Calu3 (cell line): ENCODE results near the gene ANKS1B. TPM values are rescaled to one million over a fixed set of nuclear protein-coding genes. Genes with fewer than 3 reads are reported as not detected.

Source experiments
- BruUV-seq: library from RNA; stranded (reverse); fragments of 400-500 nt; replicated peaks from 2 replicates; lab custom pipeline; 2021; lab: Mats Ljungman, UMichigan
- CTCF ChIA-PET: fragments of 300-600 bp; sonication (Branson Sonifier 250); formaldehyde crosslinking; loops from one replicate; lab custom pipeline; 2022; ENCODE audit warnings: antibody characterized with exemption; lab: Charles Lee
- DNase-seq: peaks from one replicate; pipeline ENCODE4 v3.0.0; 2022
- H3K27ac Mint-ChIP-seq: one replicate; pipeline ENCODE4 v1.8.0; 2022; ENCODE audit warnings: mixed read lengths; ENCODE audit not compliant: unreplicated experiment
- H3K27me3 Mint-ChIP-seq: one replicate; pipeline ENCODE4 v1.8.0; 2022; ENCODE audit warnings: mixed read lengths; ENCODE audit not compliant: unreplicated experiment
- H3K36me3 Mint-ChIP-seq: one replicate; pipeline ENCODE4 v1.8.0; 2022; ENCODE audit warnings: mild to moderate bottlenecking, moderate library complexity, mixed read lengths; ENCODE audit not compliant: insufficient read depth, unreplicated experiment
- H3K4me1 Mint-ChIP-seq: one replicate; pipeline ENCODE4 v1.8.0; 2022; ENCODE audit warnings: mild to moderate bottlenecking, low read depth, mixed read lengths; ENCODE audit not compliant: unreplicated experiment
- H3K4me3 Mint-ChIP-seq: one replicate; pipeline ENCODE4 v1.8.0; 2022; ENCODE audit warnings: mild to moderate bottlenecking, low read depth, moderate library complexity, mixed read lengths; ENCODE audit not compliant: unreplicated experiment
- H3K9me3 Mint-ChIP-seq: one replicate; pipeline ENCODE4 v1.8.0; 2022; ENCODE audit warnings: low read depth, mixed read lengths; ENCODE audit not compliant: unreplicated experiment
- intact Hi-C: fragments of 100-400 bp; cut with micrococcal nuclease; formaldehyde crosslinking; loops from one replicate; pipeline ENCODE4 v1.10.0; 2022; ENCODE audit not compliant: unreplicated experiment
- total RNA-seq: library from RNA; stranded (reverse); gene quantifications from 2 replicates; pipeline ENCODE4 v1.2.3, GENCODE V29; 2022
- TF ChIP-seq, protein P1 (sequence below): fragments of 200-600 bp; IDR thresholded peaks from one replicate; pipeline ENCODE4 v1.8.0; 2022; ENCODE audit warnings: antibody characterized with exemption; ENCODE audit not compliant: unreplicated experiment

ANKS1B gene
- total RNA-seq, 1 experiment from 2014 or later: 1.7 TPM

- TF ChIP-seq, protein P1, sequence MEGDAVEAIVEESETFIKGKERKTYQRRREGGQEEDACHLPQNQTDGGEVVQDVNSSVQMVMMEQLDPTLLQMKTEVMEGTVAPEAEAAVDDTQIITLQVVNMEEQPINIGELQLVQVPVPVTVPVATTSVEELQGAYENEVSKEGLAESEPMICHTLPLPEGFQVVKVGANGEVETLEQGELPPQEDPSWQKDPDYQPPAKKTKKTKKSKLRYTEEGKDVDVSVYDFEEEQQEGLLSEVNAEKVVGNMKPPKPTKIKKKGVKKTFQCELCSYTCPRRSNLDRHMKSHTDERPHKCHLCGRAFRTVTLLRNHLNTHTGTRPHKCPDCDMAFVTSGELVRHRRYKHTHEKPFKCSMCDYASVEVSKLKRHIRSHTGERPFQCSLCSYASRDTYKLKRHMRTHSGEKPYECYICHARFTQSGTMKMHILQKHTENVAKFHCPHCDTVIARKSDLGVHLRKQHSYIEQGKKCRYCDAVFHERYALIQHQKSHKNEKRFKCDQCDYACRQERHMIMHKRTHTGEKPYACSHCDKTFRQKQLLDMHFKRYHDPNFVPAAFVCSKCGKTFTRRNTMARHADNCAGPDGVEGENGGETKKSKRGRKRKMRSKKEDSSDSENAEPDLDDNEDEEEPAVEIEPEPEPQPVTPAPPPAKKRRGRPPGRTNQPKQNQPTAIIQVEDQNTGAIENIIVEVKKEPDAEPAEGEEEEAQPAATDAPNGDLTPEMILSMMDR: no peak
- no peaks in the 10 kb centered on the region for H3K4me1 Mint-ChIP-seq
- DNase-seq: no peak
- intact Hi-C loops: no loop called here
- BruUV-seq: no TSS peak
- peaks cover 7% of the 10 kb centered on the region for H3K27me3 Mint-ChIP-seq
- CTCF ChIA-PET: interaction anchor here (0.7 kb wide), 1 partner anchor 63 kb away, joined by 3 read pairs; no protein-coding TSS in a partner anchor
- H3K36me3 Mint-ChIP-seq: no peaks in the 10 kb centered on the region
- H3K27ac Mint-ChIP-seq: no peak overlapping the region
- no peak overlapping the region for H3K4me3 Mint-ChIP-seq
- no peaks in the 10 kb centered on the region for H3K9me3 Mint-ChIP-seq
Observed at GRCh38 chr12:99759444-99759843, 225.3 kb downstream of the ANKS1B start.

- CTCF ChIA-PET: interaction anchor here (1.5 kb wide), 1 partner anchor 9 kb away, joined by 3 read pairs; no protein-coding TSS in a partner anchor
- Mint-ChIP-seq H3K36me3 (no peaks in the 10 kb centered on the region), H3K4me1 (no peaks in the 10 kb centered on the region), H3K27me3 (peaks cover 2% of the 10 kb centered on the region), H3K27ac (no peak overlapping the region), H3K9me3 (peaks cover 1% of the 10 kb centered on the region), H3K4me3 (no peak overlapping the region)
- TF ChIP-seq, protein P1: no peak
- no TSS peak for BruUV-seq
- intact Hi-C loops: no loop called here
- DNase-seq: no peak
Observed at GRCh38 chr12:99758997-99759396, 225.7 kb downstream of the ANKS1B start.

GRCh38 chr12:99752740-99753139, 232.0 kb downstream of the ANKS1B start:
- H3K9me3 Mint-ChIP-seq: peaks cover 2% of the 10 kb centered on the region
- CTCF ChIA-PET: no interaction called here
- TF ChIP-seq, protein P1: no peak
- no peak for DNase-seq
- BruUV-seq: no TSS peak
- no peaks in the 10 kb centered on the region for H3K4me1 Mint-ChIP-seq
- H3K27ac Mint-ChIP-seq: no peak overlapping the region
- intact Hi-C loops: no loop called here
- H3K27me3 Mint-ChIP-seq: no peaks in the 10 kb centered on the region
- H3K36me3 Mint-ChIP-seq: no peaks in the 10 kb centered on the region
- no peak overlapping the region for H3K4me3 Mint-ChIP-seq

DNA sequence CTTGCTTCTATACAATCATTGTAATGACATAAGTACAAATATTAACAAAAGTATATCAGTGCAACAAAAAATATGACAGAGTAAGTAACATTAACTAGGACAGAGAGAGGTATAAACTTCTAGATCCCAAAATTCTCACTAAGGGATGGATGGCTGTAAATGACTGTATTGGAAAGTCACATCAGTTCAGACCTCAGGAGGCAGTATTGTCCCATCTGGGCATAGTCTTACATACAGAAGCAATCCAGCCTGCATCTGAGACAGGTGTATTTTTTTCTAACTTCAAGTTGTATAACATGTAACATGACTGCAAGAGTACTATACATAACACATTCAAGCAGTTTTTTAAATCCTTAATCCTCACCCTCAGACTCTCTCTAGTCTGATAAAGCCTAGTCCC, 238.2 kb downstream of the ANKS1B start:
- no TSS peak for BruUV-seq
- intact Hi-C loops: no loop called here
- no peak for DNase-seq
- CTCF ChIA-PET: no interaction called here
- Mint-ChIP-seq H3K4me3 (no peak overlapping the region), H3K27ac (no peak overlapping the region), H3K4me1 (no peaks in the 10 kb centered on the region), H3K27me3 (no peaks in the 10 kb centered on the region), H3K9me3 (peaks cover 2% of the 10 kb centered on the region), H3K36me3 (no peaks in the 10 kb centered on the region)
- TF ChIP-seq, protein P1: no peak
